NCI-H146 treated with DMSO at 0.1 percent for 48 hours (cell line): ENCODE measurements around the gene PTPN11.

ENCODE experiments used
- DNase-seq: peaks from one replicate; lab custom pipeline; 2025; ENCODE audit not compliant: unreplicated experiment; lab: John Stamatoyannopoulos, UW

The PTPN11 gene

GRCh38 chr12:112538740-112539139, 120.0 kb downstream of the PTPN11 start:
- no peak for DNase-seq

- no peak for DNase-seq
Measured at GRCh38 chr12:112539221-112539620, 120.5 kb downstream of the PTPN11 start.

- DNase-seq: no peak
Measured at GRCh38 chr12:112540021-112540420, 121.3 kb downstream of the PTPN11 start.

- no peak for DNase-seq
Measured at GRCh38 chr12:112543751-112544150, 125.0 kb downstream of the PTPN11 start.

- DNase-seq: no peak
Measured at GRCh38 chr12:112546339-112546738, 127.6 kb downstream of the PTPN11 start.

GRCh38 chr12:112546996-112547395, 128.2 kb downstream of the PTPN11 start:
- DNase-seq: no peak

GRCh38 chr12:112549031-112549430, 130.3 kb downstream of the PTPN11 start:
- no peak for DNase-seq

- no peak for DNase-seq
Measured at GRCh38 chr12:112551681-112552080, 132.9 kb downstream of the PTPN11 start.

GRCh38 chr12:112555621-112556233, 137.0 kb downstream of the PTPN11 start:
- no peak for DNase-seq

- peak; percentile 52 for DNase-seq
Measured at GRCh38 chr12:112557951-112558630, 139.3 kb downstream of the PTPN11 start.
